HG03159 (cell line): ENCODE results near the gene NDUFA8.

ENCODE experiments used
- ATAC-seq: cut with Tn5 transposase; IDR thresholded peaks from one replicate; pipeline ENCODE4 v1.9.1; 2021; ENCODE audit warnings: mild to moderate bottlenecking, moderate library complexity; ENCODE audit not compliant: unreplicated experiment

Gene NDUFA8

GRCh38 chr9:122102156-122102555 lies 57.4 kb downstream of the NDUFA8 start:
- ATAC-seq, result no peak

- no peak for ATAC-seq
Measured at GRCh38 chr9:122100756-122101155, 58.8 kb downstream of the NDUFA8 start.

- ATAC-seq, result peak; percentile 59
Measured at GRCh38 chr9:122099271-122099869, 60.2 kb downstream of the NDUFA8 start.

GRCh38 chr9:122097679-122098315 lies 61.8 kb downstream of the NDUFA8 start:
- no peak for ATAC-seq

GRCh38 chr9:122096620-122097415 lies 62.8 kb downstream of the NDUFA8 start:
- ATAC-seq, result no peak

- no peak for ATAC-seq
Measured at GRCh38 chr9:122095010-122095767, 64.4 kb downstream of the NDUFA8 start.
